Stimulated activated naive CD4-positive, alpha-beta T cell (primary cell): ENCODE data around the gene GOLGA8A.
"Not testable (repeated sequence)": the region's sequence is repeated elsewhere in the genome, so short reads cannot be mapped to it uniquely, and the experiment has no call there.

ENCODE experiments used
- DNase-seq, 6 experiments: peaks; one replicate each; lab custom pipeline; 2025; lab: John Stamatoyannopoulos, UW

GOLGA8A gene, protein sequence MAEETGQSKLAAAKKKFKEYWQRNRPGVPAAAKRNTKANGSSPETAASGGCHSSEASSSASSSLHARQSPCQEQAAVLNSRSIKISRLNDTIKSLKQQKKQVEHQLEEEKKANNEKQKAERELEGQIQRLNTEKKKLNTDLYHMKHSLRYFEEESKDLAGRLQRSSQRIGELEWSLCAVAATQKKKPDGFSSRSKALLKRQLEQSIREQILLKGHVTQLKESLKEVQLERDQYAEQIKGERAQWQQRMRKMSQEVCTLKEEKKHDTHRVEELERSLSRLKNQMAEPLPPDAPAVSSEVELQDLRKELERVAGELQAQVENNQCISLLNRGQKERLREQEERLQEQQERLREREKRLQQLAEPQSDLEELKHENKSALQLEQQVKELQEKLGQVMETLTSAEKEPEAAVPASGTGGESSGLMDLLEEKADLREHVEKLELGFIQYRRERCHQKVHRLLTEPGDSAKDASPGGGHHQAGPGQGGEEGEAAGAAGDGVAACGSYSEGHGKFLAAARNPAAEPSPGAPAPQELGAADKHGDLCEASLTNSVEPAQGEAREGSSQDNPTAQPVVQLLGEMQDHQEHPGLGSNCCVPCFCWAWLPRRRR

DNA sequence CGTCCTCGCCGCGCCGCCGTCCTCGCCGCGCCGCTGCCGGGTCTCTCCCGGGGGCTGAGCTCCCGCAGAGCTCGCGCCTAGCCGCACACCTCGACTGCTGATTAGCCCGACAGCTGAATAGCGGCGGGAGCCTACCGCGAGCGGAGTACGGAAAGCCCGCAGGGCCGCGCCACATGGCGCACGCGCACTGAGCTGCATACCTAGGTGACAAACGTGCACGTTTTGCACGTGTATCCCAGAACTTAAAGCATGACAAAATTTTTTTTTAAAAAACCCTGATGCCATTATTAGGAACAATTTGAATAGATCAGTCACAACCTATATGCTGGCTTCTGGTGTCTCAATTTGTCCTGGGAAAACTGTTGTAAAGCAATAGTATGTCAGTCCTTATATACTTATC lies at the start of gene GOLGA8A:
Gene GOLGA8A, minus strand, starts transcription at position 122 of the 400 bp plus-strand sequence. CDS start 48,117 bp downstream, outside the sequence.
- peak; percentile 58 to 80 (median 71) for DNase-seq

DNA sequence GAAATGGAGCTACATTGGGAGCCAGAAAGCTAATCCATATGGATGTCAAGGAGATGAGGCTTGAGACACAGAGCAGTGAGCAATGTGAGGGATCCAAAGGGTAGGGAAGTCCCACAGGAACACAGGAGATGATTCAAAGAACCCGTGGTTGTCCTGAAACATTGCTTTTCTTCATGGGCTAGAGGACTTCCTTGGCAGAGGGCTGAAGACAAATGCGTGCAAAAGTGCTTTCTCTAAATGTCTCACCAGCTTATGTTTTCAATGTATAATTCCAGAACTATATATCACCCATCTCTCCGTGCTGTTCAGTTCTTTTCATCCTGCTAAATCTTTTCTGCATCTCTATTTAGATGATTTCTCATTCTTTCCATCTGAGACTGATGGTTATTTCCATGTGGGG lies 46.0 kb upstream of the GOLGA8A start:
- DNase-seq = no peak

DNA sequence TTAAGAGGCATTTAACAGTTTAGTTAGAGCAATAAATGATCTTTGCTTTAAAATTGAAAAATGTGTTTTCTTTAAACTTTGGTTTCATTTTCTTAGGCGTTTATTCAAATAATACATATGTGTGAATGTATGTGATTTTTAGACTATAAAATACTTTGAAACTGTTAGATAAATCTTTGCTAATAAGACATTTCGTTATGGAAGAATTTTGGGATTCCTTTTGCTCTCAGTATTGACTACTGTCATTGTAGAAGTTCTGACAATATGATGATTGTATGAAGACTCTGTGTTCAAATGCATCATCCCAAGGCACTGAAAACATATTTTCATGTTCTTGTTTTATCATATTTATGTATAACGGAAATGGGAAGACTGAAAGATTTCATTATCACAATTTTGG lies 43.8 kb upstream of the GOLGA8A start:
- DNase-seq = no peak

DNA sequence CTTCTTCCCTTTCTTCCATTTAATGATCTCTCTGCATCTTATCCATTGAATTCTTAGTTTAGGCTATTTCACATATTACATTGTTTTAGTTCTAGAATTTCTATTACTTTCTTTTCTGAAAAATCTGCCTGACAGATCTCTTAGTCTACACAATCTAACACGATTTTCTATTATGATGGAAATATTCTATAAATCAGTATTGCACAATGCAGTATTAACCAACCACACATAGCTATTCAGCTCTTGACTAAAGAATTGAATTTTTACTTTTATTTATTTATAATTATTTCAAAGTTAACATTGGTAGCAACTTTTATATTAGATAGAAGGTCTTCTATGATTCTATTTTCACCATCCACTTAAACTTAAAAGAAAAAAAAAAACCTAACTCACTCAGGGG lies 36.2 kb upstream of the GOLGA8A start:
- DNase-seq = no peak

DNA sequence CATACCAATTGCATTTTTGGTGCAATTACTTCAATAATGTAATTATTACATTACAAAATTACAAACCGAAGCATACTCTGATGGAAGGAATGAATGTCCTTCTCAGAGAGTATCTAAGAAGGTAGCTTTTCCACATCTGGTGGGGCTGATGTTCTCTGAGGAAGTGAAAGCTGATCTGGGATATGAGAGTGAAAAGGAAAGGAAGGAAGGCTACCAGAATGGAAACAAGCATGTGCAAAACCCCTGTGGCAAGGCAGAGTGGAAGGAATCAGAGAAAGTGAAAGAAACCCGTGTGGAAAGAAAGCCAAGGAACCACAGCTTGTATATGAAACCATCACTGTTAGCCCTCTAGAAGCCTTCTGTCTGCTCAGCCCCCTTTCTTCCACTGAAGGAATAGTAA lies 35.3 kb upstream of the GOLGA8A start:
- DNase-seq = no peak

DNA sequence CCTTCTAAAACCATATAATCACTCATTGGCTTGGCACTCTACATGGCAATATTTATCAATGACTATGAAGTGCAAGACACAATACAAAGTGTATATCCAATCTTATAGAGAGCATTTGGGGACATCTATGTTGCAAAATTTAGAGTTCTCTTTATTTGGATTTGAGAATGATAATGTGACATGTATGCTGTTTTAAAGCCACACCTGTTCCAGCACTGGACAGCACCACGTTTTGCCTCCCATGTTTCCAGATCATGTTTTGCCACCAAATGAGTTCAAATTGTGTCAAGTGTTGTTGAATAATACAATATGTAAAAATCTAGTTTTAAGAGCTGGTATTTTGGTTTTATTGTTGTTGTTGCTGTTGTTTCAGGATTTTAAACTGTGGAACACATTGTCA lies 33.3 kb upstream of the GOLGA8A start:
- DNase-seq = no peak

DNA sequence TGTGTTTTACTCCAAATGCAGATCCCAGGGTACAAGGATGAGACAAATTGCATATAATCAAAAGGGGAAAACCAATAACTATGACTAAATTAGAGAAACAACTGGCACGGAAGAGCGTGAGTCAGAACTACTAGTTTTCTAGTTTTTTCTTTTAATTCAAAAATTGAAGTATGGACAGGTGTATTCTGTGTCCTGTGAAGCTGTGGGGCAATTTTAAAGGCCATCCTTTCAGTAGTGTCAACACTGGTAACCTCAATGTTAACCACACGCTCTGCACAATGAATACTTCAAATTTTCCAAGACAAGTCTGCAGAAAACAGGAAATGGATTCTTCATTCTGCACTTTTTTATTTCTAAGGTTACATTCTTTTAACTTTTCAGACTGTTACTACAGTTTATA lies 32.5 kb upstream of the GOLGA8A start:
- DNase-seq = no peak

DNA sequence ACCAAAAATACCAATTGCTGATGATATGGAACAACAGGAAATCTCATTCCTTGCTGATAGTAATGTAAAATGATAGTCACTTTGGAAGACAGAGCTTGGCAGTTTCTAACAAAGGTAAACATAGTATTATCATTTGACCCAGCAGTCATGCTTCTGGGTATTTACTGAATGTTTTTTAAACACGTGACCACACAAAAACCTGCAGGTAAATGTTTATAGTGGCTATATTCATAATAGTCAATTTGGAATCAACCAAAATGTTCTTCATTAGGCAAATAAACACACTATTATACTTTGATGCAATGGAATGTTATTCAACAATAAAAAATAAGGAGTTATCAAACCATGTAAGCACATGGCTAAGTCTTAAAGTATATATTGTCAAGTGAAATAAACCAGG lies 24.1 kb upstream of the GOLGA8A start:
- DNase-seq = no peak

DNA sequence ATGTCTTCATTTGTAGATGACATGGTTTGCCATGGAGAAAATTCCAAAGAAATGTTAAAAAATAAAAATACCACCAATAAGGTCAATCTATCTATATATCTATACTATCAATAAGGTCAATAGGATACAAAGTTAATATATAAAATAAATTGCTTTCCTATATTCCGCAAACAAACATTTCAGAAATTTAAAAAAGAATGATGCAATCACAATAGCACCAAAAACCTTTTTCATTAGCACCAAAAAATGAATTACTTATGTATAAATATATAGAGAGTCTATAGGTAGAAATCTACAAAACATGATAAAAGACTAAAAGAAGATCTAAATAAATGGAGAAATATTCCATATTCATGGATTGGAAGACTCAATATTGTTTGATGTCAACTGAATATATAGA lies 22.8 kb upstream of the GOLGA8A start:
- no peak for DNase-seq

DNA sequence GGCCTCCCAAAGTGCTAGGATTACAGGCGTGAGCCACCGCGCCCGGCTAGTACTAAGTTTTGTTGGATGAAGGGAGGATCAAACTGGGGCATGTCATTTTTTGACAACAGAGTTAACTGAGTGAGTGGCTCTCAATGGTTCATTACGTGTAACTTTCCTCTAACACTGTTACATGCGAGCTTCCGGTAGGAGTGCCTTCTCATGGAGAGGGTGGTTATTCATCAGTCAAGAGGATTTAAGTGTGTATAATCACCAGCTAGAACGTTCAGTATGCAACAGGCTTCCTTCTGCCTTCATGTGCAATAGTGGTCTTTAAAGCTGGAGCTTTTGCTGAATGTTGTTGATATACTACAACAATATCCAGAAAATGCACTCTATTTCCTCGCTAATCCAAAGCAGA lies 19.1 kb upstream of the GOLGA8A start:
- no peak for DNase-seq

DNA sequence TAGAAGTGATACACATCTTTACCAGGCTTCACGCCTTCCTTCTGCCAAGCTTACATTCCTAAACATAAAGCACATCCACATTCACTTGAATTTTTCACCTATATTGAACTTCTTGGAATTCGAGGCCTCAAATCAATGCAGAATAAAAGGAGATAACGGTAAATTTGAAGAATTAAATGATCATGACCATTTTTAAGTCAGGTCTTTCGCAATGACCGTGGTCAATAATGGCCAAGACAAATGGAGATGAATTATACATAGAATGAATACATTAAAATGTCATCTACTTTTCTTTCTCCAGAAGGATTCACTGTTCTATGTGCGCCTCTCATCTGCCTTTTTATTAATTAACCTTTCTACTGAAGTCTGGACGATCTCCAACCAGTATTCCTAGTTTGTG lies 5.3 kb upstream of the GOLGA8A start:
- DNase-seq = no peak

DNA sequence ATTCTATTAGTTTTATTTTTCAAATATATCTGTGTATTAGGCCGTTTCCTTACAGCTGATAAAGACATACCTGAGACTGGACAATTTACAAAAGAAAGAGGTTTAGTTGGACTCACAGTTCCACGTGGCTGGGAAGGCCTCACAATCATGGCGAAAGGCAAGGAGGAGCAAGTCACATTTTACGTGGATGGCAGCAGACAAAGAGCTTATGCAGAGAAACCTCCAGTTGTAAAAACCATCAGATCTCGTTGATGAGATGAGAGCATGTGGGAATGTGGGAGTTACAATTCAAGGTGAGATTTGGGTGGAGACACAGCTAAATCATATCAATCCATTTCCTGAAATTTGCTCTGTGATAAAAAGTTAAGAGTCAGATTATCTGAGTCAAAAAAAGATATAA lies 2.3 kb upstream of the GOLGA8A start:
- DNase-seq = no peak

DNA sequence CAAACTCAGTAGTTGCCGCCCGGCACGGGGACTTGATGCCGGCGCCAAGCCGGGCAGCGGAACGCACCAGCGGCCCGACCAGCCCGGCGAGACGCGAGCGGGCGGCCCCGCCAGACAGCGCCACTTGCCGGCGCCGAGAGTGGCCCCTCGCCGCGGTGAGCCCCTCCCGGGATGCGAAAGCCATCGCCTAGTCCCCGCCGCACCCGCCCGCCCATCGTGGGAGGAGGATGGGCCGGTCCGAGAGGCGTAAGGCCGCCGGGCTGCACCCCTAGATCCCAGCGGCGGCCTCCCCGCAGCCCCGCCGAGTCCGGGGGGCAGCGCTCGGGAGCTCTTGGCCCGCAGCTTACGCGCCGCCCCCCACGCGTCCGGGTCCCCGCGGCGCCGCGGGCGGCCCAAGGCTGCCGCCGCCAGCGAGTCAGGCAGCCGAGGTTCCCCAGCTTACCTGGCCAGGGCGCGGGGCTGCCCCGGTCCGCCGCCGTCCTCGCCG lies 609 bp downstream of the GOLGA8A start:
- peak in 4 of 6 experiments; percentile 15 to 43 (median 26) for DNase-seq

DNA sequence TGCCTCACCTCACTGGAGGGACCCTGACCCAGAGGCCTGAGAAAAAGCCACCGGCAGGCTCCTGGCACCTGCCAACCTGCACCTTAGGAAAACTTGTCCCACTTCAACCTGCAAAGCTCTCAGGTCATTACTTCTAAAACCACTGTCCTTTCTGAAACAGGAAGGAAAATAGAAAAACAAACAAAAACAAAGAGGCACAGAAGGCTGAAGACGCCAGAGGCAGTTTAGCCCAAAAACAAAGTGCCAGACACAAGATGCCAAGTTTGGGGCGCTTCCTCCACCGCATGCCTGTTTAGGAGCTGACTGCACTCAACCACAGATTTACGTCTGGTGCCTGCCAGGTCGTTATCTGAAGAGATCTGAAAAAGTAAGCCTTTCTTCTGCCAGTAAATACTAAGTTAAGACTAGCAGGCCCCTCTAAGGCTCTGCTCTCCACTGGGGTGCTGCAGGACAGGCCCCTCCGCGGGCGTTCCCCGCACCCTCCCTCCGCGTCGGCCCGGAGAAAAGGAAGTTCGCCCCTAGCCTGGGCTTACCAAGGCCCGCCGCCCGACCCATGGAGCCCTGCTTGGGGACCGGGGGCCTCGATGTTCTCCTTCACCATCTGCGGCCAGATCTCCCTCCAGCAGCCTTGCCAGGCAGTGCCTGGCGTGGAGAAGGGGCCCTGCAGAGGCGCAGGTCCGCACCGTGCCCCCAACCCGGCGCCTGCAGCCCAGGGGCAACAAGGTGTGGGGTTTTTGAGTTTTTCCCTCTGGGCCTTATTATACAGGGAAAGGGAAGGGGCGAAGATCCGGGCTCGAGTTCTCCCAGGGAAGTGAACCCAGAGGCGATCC lies 1.3 kb downstream of the GOLGA8A start:
- peak in 3 of 6 experiments; percentile 6 to 36 (median 28) for DNase-seq

DNA sequence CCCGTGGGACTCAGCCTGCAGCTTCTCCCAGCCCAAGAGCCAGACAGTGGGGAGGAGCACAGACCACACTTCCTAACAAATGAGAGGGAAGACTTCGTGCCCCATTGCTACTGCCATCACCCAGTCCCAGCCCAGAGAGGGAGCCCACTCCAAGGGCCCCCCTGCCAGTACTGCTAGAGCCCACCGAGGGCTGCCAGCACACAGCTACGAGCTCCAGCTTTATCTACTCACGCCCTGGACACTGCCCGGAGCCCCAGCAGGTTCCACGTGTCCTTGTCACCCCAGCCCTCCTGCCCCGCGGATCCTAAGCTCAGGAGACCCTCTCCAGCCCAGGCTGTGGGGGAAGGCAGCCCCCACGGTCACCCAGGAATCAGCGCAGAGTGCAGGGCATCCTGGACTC lies 1.9 kb downstream of the GOLGA8A start:
- no peak for DNase-seq

DNA sequence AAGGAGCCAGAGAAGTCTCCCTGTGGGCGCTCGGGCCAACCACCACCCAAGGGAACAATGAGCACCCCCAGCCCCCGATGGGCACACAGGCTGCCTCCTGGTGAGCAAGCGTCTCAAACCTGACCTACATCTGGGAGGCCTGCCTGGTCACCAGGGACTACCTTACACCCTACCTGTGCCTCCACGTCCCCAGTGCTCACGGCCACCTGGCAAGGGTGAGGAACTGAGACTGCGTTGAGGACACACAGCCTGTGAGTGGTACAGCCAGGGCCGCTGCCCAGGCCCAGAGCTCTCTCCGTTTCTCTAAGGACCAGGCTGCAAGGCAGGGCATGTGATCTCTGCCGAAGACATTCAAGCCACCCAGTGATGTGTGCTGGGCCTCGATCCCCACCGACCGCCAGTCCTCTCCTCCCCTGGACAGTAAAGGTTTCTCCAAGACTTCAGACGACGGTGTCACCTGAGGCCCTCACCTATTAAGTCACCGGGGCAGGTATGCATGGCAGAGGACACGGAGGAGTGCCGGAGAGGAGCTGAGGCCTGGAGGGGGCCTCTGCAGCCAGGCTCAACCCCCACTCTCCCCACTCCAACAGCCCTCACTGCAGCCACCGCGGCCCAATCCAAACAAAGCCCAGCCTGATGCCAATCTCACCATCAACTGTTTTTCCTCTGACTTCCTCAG lies 2.8 kb downstream of the GOLGA8A start:
- no peak for DNase-seq

DNA sequence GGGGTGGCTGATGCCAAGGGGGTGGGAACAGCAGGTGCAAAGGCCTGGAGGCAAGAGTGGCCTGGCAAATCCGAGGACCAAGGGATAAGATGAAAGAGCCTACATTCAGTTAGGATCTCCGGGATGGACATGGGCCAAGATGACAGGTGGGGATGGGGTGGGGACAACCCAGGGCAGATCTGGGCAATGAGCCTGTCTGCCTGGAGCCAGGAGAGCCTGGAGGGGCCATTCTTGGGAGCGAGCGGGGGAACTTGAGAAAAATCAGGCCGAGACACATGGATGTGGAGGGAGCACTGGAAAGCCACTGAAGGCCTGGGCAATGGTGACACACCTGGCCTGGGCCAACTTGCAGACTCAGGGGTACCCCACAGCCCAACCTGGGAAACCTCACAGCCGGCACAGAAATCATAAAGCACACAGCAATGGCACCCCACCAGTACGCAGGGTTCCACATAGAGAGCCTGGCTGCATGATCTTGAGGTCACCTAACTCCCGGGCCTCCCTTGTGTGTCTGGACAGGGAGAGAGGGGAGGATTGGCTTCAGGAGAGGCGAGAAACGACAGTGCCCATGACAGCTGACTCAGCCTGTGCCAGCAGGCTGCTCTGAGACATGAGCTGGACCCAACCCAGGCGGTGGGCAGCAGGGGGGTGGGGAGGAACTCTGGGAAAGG lies 3.5 kb downstream of the GOLGA8A start:
- DNase-seq = not testable (repeated sequence)

DNA sequence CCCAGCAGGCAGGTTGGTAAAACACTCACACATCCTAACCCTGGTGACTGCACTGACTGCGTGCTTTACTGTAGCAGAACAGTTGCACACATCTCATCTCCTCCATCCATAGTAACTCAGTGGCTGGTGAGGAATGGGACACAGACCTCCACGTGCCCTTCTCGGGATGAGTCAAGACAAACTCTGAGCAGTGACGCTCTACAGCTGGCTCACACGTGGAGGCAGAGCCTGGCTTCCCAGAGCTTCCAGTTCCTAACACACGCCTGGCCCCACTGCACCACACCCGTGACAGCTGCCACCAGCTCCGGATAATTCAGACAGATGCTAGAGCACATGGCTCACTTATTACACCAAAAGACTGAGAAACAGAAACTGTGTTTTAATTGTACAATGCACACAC lies 7.0 kb downstream of the GOLGA8A start:
- not testable (repeated sequence) for DNase-seq

DNA sequence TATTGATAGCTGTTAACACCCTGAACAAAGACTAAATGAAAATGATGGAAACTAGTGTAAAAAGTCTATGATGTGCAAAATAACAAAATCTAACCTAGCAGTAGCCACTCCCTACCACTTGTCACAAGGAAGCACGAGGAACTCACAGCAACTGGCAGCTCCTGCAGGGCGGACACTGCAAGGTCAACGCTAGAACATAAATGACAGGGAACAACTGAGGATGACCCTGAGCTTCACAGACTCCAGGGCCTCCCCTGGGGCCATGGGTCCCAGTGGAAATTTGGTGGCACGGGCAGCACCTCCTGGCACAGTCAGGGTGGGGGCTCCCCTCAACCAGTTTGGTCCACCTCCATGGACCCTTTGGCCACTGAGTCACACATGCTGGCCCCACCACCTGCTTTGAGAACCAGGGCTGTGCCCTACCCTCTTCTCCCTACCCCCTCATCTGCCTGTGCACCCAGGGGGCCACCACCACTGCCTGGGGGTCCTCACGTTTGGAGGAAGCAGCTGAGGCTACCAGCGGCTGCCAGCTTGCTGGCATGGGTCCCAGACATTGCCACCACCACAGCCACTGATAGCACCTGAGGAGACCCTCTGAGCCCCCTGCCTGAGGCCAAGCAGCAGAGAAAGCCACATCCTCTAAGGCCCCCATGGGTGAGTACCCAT lies 14.1 kb downstream of the GOLGA8A start:
- DNase-seq = not testable (repeated sequence)

DNA sequence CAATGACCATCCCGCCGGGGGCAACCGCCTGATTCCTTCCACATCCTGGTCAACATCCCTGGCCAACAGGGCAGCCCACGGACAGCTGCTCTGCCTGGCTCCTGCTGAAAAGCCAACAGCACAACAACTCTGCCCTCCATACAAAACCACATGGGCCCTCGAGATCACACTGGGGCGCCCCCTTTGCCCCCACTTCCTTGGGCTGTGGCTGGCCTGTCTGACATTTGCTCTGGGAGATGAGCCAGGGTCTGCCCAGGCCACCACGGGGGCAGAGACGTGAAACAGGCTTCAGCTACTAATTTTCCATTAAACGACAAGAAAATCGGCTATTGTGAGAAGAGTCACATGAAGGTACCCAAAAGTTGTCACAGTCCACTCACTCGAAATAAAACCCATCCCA lies 16.7 kb downstream of the GOLGA8A start:
- DNase-seq = not testable (repeated sequence)

DNA sequence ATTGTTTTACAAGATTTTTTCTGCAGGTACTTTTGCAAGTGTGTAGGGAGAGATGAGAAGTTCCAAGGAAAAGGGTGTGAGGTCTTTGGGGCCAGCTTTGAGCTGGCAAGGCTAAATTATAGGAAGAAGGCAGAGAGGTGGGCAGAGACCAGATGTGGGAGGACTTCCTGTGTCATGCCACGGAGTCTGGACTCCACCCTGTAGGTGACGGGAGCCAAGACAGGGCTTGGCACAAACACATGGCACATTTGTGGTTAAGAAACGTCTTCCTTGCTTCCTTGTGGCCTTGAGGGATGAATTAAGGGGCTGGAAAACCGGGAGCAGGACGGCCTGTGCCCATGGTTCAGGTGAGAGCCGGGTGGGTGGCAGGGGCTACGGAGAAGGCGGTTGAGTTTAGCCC lies 19.2 kb downstream of the GOLGA8A start:
- not testable (repeated sequence) for DNase-seq
